Mesenchymal stem cell (in vitro differentiated cells and primary cell): ENCODE measurements around the gene CROCC.

Source experiments
- DNase-seq: peaks from one replicate; pipeline ENCODE4 v3.0.0-alpha.2; 2013
- H2AFZ ChIP-seq: one replicate; pipeline ENCODE4 v1.6.1; 2013; ENCODE audit warnings: low read depth, mild to moderate bottlenecking, control low read depth, inconsistent platforms, low read length, moderate library complexity
- H2AK5ac ChIP-seq: 2 replicates; pipeline ENCODE4 v1.6.1; 2013; ENCODE audit warnings: low read length, moderate library complexity, mild to moderate bottlenecking, inconsistent platforms; ENCODE audit not compliant: severe bottlenecking
- H2BK120ac ChIP-seq: one replicate; pipeline ENCODE4 v1.6.1; 2013; ENCODE audit warnings: low read depth, mild to moderate bottlenecking, inconsistent platforms, low read length, moderate library complexity
- H2BK12ac ChIP-seq, 2 experiments: one replicate each; pipeline ENCODE4 v1.6.1; 2013; ENCODE audit warnings: inconsistent platforms in 2 of 2, low read length in 2 of 2, mild to moderate bottlenecking in 2 of 2, moderate library complexity in 2 of 2, control low read depth in 1 of 2
- H2BK15ac ChIP-seq: one replicate; pipeline ENCODE4 v1.6.1; 2013; ENCODE audit warnings: mild to moderate bottlenecking, low read depth, inconsistent platforms; ENCODE audit not compliant: poor library complexity, severe bottlenecking
- H2BK5ac ChIP-seq: 2 replicates; pipeline ENCODE4 v1.6.1; 2013; ENCODE audit warnings: low read depth, mild to moderate bottlenecking, low read length, control low read depth, inconsistent platforms; ENCODE audit not compliant: poor library complexity, severe bottlenecking
- H3K14ac ChIP-seq, 2 experiments: one replicate each; pipeline ENCODE4 v1.6.1; 2013; ENCODE audit warnings: inconsistent platforms in 2 of 2, low read length in 2 of 2, control low read depth in 1 of 2, mild to moderate bottlenecking in 1 of 2, moderate library complexity in 1 of 2
- H3K18ac ChIP-seq, 2 experiments: one replicate each; pipeline ENCODE4 v1.6.1; 2013; ENCODE audit warnings: inconsistent platforms in 2 of 2, low read length in 2 of 2, control low read depth in 1 of 2, low read depth in 1 of 2, mild to moderate bottlenecking in 1 of 2
- H3K23ac ChIP-seq, 2 experiments: one replicate each; pipeline ENCODE4 v1.6.1; 2013; ENCODE audit warnings: inconsistent platforms in 2 of 2, low read length in 2 of 2, mild to moderate bottlenecking in 2 of 2, moderate library complexity in 2 of 2, control low read depth in 1 of 2
- H3K27ac ChIP-seq: 2 replicates; pipeline ENCODE4 v1.5.1; 2013; ENCODE audit warnings: mild to moderate bottlenecking, moderate library complexity, low read length, control low read depth, inconsistent platforms; ENCODE audit not compliant: poor library complexity, severe bottlenecking
- H3K27me3 ChIP-seq, 2 experiments: 2 replicates each; pipeline versions ENCODE4 v1.6.1 to v1.7.0; 2013; ENCODE audit warnings: low read length in 2 of 2, mild to moderate bottlenecking in 2 of 2, moderate library complexity in 2 of 2, control low read depth in 1 of 2, inconsistent platforms in 1 of 2; ENCODE audit not compliant: control insufficient read depth in 1 of 2, insufficient read depth in 1 of 2
- H3K36me3 ChIP-seq, 2 experiments: 2 replicates each; pipeline versions ENCODE4 v1.6.1 to v1.7.0; 2013; ENCODE audit warnings: low read length in 2 of 2, control low read depth in 1 of 2, inconsistent platforms in 1 of 2, low read depth in 1 of 2, mild to moderate bottlenecking in 1 of 2; ENCODE audit not compliant: insufficient read depth in 2 of 2, control insufficient read depth in 1 of 2
- H3K4ac ChIP-seq, 2 experiments: one replicate each; pipeline ENCODE4 v1.6.1; 2013; ENCODE audit warnings: inconsistent platforms in 2 of 2, low read length in 2 of 2, mild to moderate bottlenecking in 2 of 2, moderate library complexity in 2 of 2, control low read depth in 1 of 2, low read depth in 1 of 2
- H3K4me1 ChIP-seq: 2 replicates; pipeline ENCODE4 v1.6.1; 2013; ENCODE audit warnings: low read depth, low read length, control low read depth; ENCODE audit not compliant: control insufficient read depth, insufficient read depth
- H3K4me2 ChIP-seq: 2 replicates; pipeline ENCODE4 v1.6.1; 2013; ENCODE audit warnings: low read length, mild to moderate bottlenecking, inconsistent platforms; ENCODE audit not compliant: poor library complexity, severe bottlenecking
- H3K4me3 ChIP-seq, 2 experiments: 2 replicates each; pipeline versions ENCODE4 v1.5.1 to v1.7.0; 2013; ENCODE audit warnings: low read length in 2 of 2, mild to moderate bottlenecking in 2 of 2, control low read depth in 1 of 2, low read depth in 1 of 2; ENCODE audit not compliant: insufficient read depth in 1 of 2
- H3K79me1 ChIP-seq: replicated peaks from 2 replicates; pipeline ENCODE4 v1.6.1; 2013; ENCODE audit warnings: mild to moderate bottlenecking, control low read depth, low read length, inconsistent platforms; ENCODE audit not compliant: poor library complexity, severe bottlenecking
- H3K9ac ChIP-seq: 2 replicates; pipeline ENCODE4 v1.7.0; 2013; ENCODE audit warnings: mild to moderate bottlenecking, low read length, moderate library complexity
- H3K9me3 ChIP-seq: 2 replicates; pipeline ENCODE4 v1.7.0; 2013; ENCODE audit warnings: mild to moderate bottlenecking, low read length; ENCODE audit not compliant: control insufficient read depth
- H4K8ac ChIP-seq: one replicate; pipeline ENCODE4 v1.6.1; 2013; ENCODE audit warnings: inconsistent platforms, mild to moderate bottlenecking, low read length, moderate library complexity
- H4K91ac ChIP-seq: one replicate; pipeline ENCODE4 v1.6.1; 2013; ENCODE audit warnings: mild to moderate bottlenecking, low read length, inconsistent platforms
- WGBS: methylation state at CpG from one replicate; pipeline ENCODE4 v1.1.7; 2013; ENCODE audit warnings: mixed read lengths; 5-methylcytosine and 5-hydroxymethylcytosine counted together

The CROCC gene

GRCh38 chr1:16970132-16970910 lies 48.6 kb downstream of the CROCC start:
- Histone ChIP-seq H3K4me3 (no peak overlapping the region), H2AK5ac (no peak overlapping the region), H3K14ac (no peak overlapping the region), H2BK15ac (no peak overlapping the region), H3K9ac (no peak overlapping the region), H2BK120ac (no peak overlapping the region), H3K23ac (no peak overlapping the region), H3K27me3 (no peaks in the 10 kb centered on the region), H3K18ac (no peak overlapping the region), H3K4me2 (no peak overlapping the region), H3K27ac (no peak overlapping the region), H3K36me3 (peaks cover 54 to 76% of the 10 kb centered on the region in 2 experiments), H3K9me3 (no peaks in the 10 kb centered on the region), H4K8ac (no peak overlapping the region), H3K79me1 (no peaks in the 10 kb centered on the region), H2BK12ac (no peak overlapping the region), H4K91ac (no peak overlapping the region), H2AFZ (no peak overlapping the region), H3K4me1 (peaks cover 46% of the 10 kb centered on the region), H3K4ac (no peak overlapping the region), H2BK5ac (no peak overlapping the region)
- WGBS, result 97% methylated on average over 28 of the region's 28 CpGs
- no peak for DNase-seq

- no peaks in the 10 kb centered on the region for H3K27me3 ChIP-seq
- H3K4me1 ChIP-seq, result peaks cover 47% of the 10 kb centered on the region
- peak overlapping the region; percentile 6 for H3K27ac ChIP-seq
- no peaks in the 10 kb centered on the region for H3K9me3 ChIP-seq
- H3K18ac ChIP-seq, result peak overlapping the region in 1 of 2 experiments; percentile 13
- 86% methylated on average over 28 of the region's 28 CpGs for whole genome bisulfite sequencing
- no peak overlapping the region for H2BK5ac ChIP-seq
- peak overlapping the region; percentile 25 for H4K91ac ChIP-seq
- peaks cover 6% of the 10 kb centered on the region for H3K79me1 ChIP-seq
- H3K9ac ChIP-seq, result peak overlapping the region; percentile 53
- H2BK120ac ChIP-seq, result no peak overlapping the region
- peak; percentile 52 for DNase-seq
- H4K8ac ChIP-seq, result peak overlapping the region; percentile 52
- H3K23ac ChIP-seq, result no peak overlapping the region
- H3K14ac ChIP-seq, result no peak overlapping the region
- H2AK5ac ChIP-seq, result no peak overlapping the region
- no peak overlapping the region for H3K4me2 ChIP-seq
- H3K36me3 ChIP-seq, result peaks cover 54 to 78% of the 10 kb centered on the region in 2 experiments
- H2BK12ac ChIP-seq, result no peak overlapping the region
- H2AFZ ChIP-seq, result no peak overlapping the region
- H3K4me3 ChIP-seq, result no peak overlapping the region
- no peak overlapping the region for H3K4ac ChIP-seq
- H2BK15ac ChIP-seq, result no peak overlapping the region
Observed at GRCh38 chr1:16971341-16972188, 49.8 kb downstream of the CROCC start.

- H3K79me1 ChIP-seq, result peaks cover 11% of the 10 kb centered on the region
- peak overlapping the region; percentile 23 for H4K8ac ChIP-seq
- WGBS, result 74% methylated on average over 8 of the region's 11 CpGs
- H3K18ac ChIP-seq, result no peak overlapping the region
- H3K14ac ChIP-seq, result no peak overlapping the region
- peak overlapping the region; percentile 11 for H4K91ac ChIP-seq
- no peak overlapping the region for H3K4me3 ChIP-seq
- DNase-seq, result no peak
- H3K36me3 ChIP-seq, result peaks cover 61 to 84% of the 10 kb centered on the region in 2 experiments
- H3K4me1 ChIP-seq, result peaks cover 46% of the 10 kb centered on the region
- H3K27me3 ChIP-seq, result no peaks in the 10 kb centered on the region
- no peak overlapping the region for H2AFZ ChIP-seq
- peak overlapping the region; percentile 19 for H2AK5ac ChIP-seq
- H2BK12ac ChIP-seq, result no peak overlapping the region
- H3K4me2 ChIP-seq, result no peak overlapping the region
- no peak overlapping the region for H2BK120ac ChIP-seq
- no peak overlapping the region for H3K4ac ChIP-seq
- H3K9me3 ChIP-seq, result no peaks in the 10 kb centered on the region
- no peak overlapping the region for H2BK5ac ChIP-seq
- H3K23ac ChIP-seq, result no peak overlapping the region
- peak overlapping the region; percentile 53 for H3K9ac ChIP-seq
- H2BK15ac ChIP-seq, result no peak overlapping the region
- peak overlapping the region; percentile 2 for H3K27ac ChIP-seq
Observed at GRCh38 chr1:16972189-16972895, 50.6 kb downstream of the CROCC start.
